GM23338 (cell line): ENCODE results near the gene DAPK3. TPM values are rescaled to one million over a fixed set of nuclear protein-coding genes. Genes with fewer than 3 reads are reported as not detected.

ENCODE experiments used
- ATAC-seq: fragments of 200-7000 bp; cut with Tn5 transposase; 3 replicates; pipeline ENCODE4 v1.9.1; 2020
- DNase-seq: peaks from one replicate; pipeline ENCODE4 v3.0.0-alpha.2; 2015; ENCODE audit warnings: low spot score
- H2AFZ ChIP-seq: fragments of 200-600 bp; sonication (generic); 2 replicates; pipeline ENCODE4 v1.8.0; 2016; ENCODE audit warnings: antibody characterized with exemption, mild to moderate bottlenecking, moderate library complexity
- H3F3A ChIP-seq: fragments of 200-600 bp; sonication (generic); replicated peaks from 2 replicates; pipeline ENCODE4 v1.8.0; 2017; ENCODE audit warnings: antibody characterized with exemption, mixed run types, low read depth
- H3K27ac ChIP-seq: fragments of 200-600 bp; sonication (generic); 2 replicates; pipeline ENCODE4 v1.6.1; 2016; ENCODE audit warnings: low read depth
- H3K27me3 ChIP-seq: fragments of 200-600 bp; sonication (generic); 2 replicates; pipeline ENCODE4 v1.8.0; 2016; ENCODE audit warnings: mild to moderate bottlenecking, mixed run types, moderate library complexity; ENCODE audit not compliant: insufficient read depth
- H3K36me3 ChIP-seq: fragments of 200-600 bp; sonication (generic); 2 replicates; pipeline ENCODE4 v1.8.0; 2016; ENCODE audit warnings: mild to moderate bottlenecking; ENCODE audit not compliant: insufficient read depth
- H3K4me1 ChIP-seq: fragments of 200-600 bp; sonication (generic); 2 replicates; pipeline ENCODE4 v1.8.0; 2016; ENCODE audit warnings: mild to moderate bottlenecking, moderate library complexity; ENCODE audit not compliant: insufficient read depth
- H3K4me2 ChIP-seq: fragments of 200-600 bp; sonication (generic); 2 replicates; pipeline ENCODE4 v1.7.1; 2017; ENCODE audit warnings: mixed run types
- H3K4me3 ChIP-seq: fragments of 200-600 bp; sonication (generic); 2 replicates; pipeline ENCODE4 v1.6.1; 2016; ENCODE audit warnings: mixed run types
- H3K79me2 ChIP-seq: fragments of 200-600 bp; sonication (generic); replicated peaks from 2 replicates; pipeline ENCODE4 v1.8.0; 2017; ENCODE audit warnings: mild to moderate bottlenecking; ENCODE audit not compliant: insufficient read depth
- H3K9me2 ChIP-seq: fragments of 200-600 bp; sonication (generic); 2 replicates; pipeline ENCODE4 v1.8.0; 2017; ENCODE audit not compliant: insufficient read depth
- H4K20me1 ChIP-seq: fragments of 200-600 bp; sonication (generic); replicated peaks from 2 replicates; pipeline ENCODE4 v1.8.0; 2017; ENCODE audit warnings: mild to moderate bottlenecking; ENCODE audit not compliant: insufficient read depth
- H3K27ac Mint-ChIP-seq: 2 replicates; pipeline ENCODE4 v1.8.0; 2020; ENCODE audit warnings: inconsistent platforms, mild to moderate bottlenecking, moderate library complexity, mixed read lengths
- H3K27me3 Mint-ChIP-seq: 3 replicates; pipeline ENCODE4 v1.8.0; 2022; ENCODE audit warnings: low read depth, mild to moderate bottlenecking, moderate library complexity, mixed read lengths, inconsistent platforms; ENCODE audit not compliant: insufficient read depth, poor library complexity
- H3K36me3 Mint-ChIP-seq: 3 replicates; pipeline ENCODE4 v1.8.0; 2021; ENCODE audit warnings: low read depth, mild to moderate bottlenecking, inconsistent platforms, moderate library complexity, mixed read lengths
- H3K4me1 Mint-ChIP-seq: 3 replicates; pipeline ENCODE4 v1.8.0; 2020; ENCODE audit warnings: mild to moderate bottlenecking, inconsistent platforms, mixed read lengths
- H3K4me3 Mint-ChIP-seq: 3 replicates; pipeline ENCODE4 v1.8.0; 2021; ENCODE audit warnings: moderate library complexity, mild to moderate bottlenecking, inconsistent platforms, mixed read lengths
- H3K9me3 Mint-ChIP-seq: 3 replicates; pipeline ENCODE4 v1.8.0; 2020; ENCODE audit warnings: moderate library complexity, mild to moderate bottlenecking, inconsistent platforms, mixed read lengths
- EZH2 ChIP-seq: fragments of 200-600 bp; sonication (generic); IDR thresholded peaks from one replicate; pipeline ENCODE4 v1.8.0; 2017; ENCODE audit warnings: antibody characterized with exemption, mild to moderate bottlenecking, low read depth; ENCODE audit not compliant: unreplicated experiment
- EZH2phosphoT487 ChIP-seq: fragments of 200-600 bp; sonication (generic); IDR thresholded peaks from one replicate; pipeline ENCODE4 v1.8.1; 2018; ENCODE audit warnings: antibody characterized with exemption; ENCODE audit not compliant: unreplicated experiment
- JUNB ChIP-seq: IDR thresholded peaks from one replicate; pipeline ENCODE4 v1.6.1; 2016; ENCODE audit warnings: antibody characterized with exemption; ENCODE audit not compliant: unreplicated experiment
- POLR2AphosphoS5 ChIP-seq: IDR thresholded peaks from 2 replicates; pipeline ENCODE4 v1.6.1; 2016; ENCODE audit warnings: antibody characterized with exemption, low read depth
- STAT1 ChIP-seq: IDR thresholded peaks from one replicate; pipeline ENCODE4 v1.6.1; 2016; ENCODE audit warnings: antibody characterized with exemption; ENCODE audit not compliant: unreplicated experiment
- ZNF114 ChIP-seq: fragments of 250-450 bp; sonication (Bioruptor Pico); IDR thresholded peaks from 2 replicates; pipeline ENCODE4 v1.5.0; 2020; ENCODE audit warnings: mild to moderate bottlenecking, moderate library complexity
- ZNF331 ChIP-seq: fragments of 250-450 bp; sonication (Bioruptor Pico); IDR thresholded peaks from 2 replicates; pipeline ENCODE4 v1.5.0; 2020; ENCODE audit warnings: low read depth, mild to moderate bottlenecking, moderate library complexity
- polyA plus RNA-seq: library from polyadenylated mRNA; unstranded; fragments of >200 nt; fragmentation: Nextera tagmentation; extraction: Ambion mirVana; gene quantifications from 2 replicates; pipeline ENCODE4 v1.2.1, GENCODE V29; 2016
- total RNA-seq: library from RNA; depleted of rRNA; stranded (reverse); fragments of >200 nt; shearing (Covaris generic); gene quantifications from 2 replicates; pipeline ENCODE4 v1.2.3, GENCODE V29; 2014
- TF ChIP-seq, protein P1 (sequence below), 2 experiments: fragments of 200-600 bp in 1 of 2; sonication (generic) in 1 of 2; conservative IDR thresholded peaks; 2 replicates each; pipeline versions ENCODE4 v1.5.1 to v1.6.1; 2016 to 2017; ENCODE audit warnings: antibody characterized with exemption in 2 of 2, low read depth in 2 of 2, mild to moderate bottlenecking in 2 of 2, moderate library complexity in 1 of 2
- TF ChIP-seq, protein P2 (sequence below): IDR thresholded peaks from 2 replicates; pipeline ENCODE4 v1.6.1; 2016; ENCODE audit warnings: antibody characterized with exemption
- TF ChIP-seq, protein P3 (sequence below): IDR thresholded peaks from one replicate; pipeline ENCODE4 v1.6.1; 2018; ENCODE audit warnings: antibody characterized with exemption; ENCODE audit not compliant: unreplicated experiment
- TF ChIP-seq, protein P4 (sequence below): fragments of 250-450 bp; sonication (Bioruptor Pico); IDR thresholded peaks from 2 replicates; pipeline ENCODE4 v1.5.0; 2020; ENCODE audit warnings: mild to moderate bottlenecking, moderate library complexity

DAPK3 gene
- total and polyA plus RNA-seq, 2 experiments from 2014 or later: 32.1 to 95.6 TPM

- peak overlapping the region; percentile 96 for H3K27ac Mint-ChIP-seq
- Histone ChIP-seq H3K4me2 (peak overlapping the region; percentile 92), H2AFZ (no peak overlapping the region), H3K27me3 (no peaks in the 10 kb centered on the region), H3K79me2 (peaks cover 50% of the 10 kb centered on the region), H3K9me2 (no peaks in the 10 kb centered on the region), H3K27ac (peak overlapping the region; percentile 93), H4K20me1 (peaks cover 33% of the 10 kb centered on the region), H3K4me1 (peaks cover 15% of the 10 kb centered on the region), H3F3A (peaks cover 40% of the 10 kb centered on the region), H3K4me3 (peak overlapping the region; percentile 93), H3K36me3 (peaks cover 9% of the 10 kb centered on the region; the same call in 1 of the 2 replicates)
- H3K4me1 Mint-ChIP-seq: peaks cover 28% of the 10 kb centered on the region
- DNase-seq (peak; percentile 62), ATAC-seq (peak; percentile 1; the same call in 2 of the 3 replicates)
- peaks cover 26% of the 10 kb centered on the region for H3K27me3 Mint-ChIP-seq
- TF ChIP-seq, protein P1, sequence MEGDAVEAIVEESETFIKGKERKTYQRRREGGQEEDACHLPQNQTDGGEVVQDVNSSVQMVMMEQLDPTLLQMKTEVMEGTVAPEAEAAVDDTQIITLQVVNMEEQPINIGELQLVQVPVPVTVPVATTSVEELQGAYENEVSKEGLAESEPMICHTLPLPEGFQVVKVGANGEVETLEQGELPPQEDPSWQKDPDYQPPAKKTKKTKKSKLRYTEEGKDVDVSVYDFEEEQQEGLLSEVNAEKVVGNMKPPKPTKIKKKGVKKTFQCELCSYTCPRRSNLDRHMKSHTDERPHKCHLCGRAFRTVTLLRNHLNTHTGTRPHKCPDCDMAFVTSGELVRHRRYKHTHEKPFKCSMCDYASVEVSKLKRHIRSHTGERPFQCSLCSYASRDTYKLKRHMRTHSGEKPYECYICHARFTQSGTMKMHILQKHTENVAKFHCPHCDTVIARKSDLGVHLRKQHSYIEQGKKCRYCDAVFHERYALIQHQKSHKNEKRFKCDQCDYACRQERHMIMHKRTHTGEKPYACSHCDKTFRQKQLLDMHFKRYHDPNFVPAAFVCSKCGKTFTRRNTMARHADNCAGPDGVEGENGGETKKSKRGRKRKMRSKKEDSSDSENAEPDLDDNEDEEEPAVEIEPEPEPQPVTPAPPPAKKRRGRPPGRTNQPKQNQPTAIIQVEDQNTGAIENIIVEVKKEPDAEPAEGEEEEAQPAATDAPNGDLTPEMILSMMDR (conservative IDR thresholded peaks at IDR 0.05; ENCODE audit: low read depth in 2 of 2): no peak
- no peak for TF ChIP-seq ZNF331
- TF ChIP-seq EZH2: no peak
- TF ChIP-seq, protein P2, sequence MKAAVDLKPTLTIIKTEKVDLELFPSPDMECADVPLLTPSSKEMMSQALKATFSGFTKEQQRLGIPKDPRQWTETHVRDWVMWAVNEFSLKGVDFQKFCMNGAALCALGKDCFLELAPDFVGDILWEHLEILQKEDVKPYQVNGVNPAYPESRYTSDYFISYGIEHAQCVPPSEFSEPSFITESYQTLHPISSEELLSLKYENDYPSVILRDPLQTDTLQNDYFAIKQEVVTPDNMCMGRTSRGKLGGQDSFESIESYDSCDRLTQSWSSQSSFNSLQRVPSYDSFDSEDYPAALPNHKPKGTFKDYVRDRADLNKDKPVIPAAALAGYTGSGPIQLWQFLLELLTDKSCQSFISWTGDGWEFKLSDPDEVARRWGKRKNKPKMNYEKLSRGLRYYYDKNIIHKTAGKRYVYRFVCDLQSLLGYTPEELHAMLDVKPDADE: no peak
- TF ChIP-seq ZNF114 (CRISPR knock-in tag): no peak
- TF ChIP-seq, protein P3, sequence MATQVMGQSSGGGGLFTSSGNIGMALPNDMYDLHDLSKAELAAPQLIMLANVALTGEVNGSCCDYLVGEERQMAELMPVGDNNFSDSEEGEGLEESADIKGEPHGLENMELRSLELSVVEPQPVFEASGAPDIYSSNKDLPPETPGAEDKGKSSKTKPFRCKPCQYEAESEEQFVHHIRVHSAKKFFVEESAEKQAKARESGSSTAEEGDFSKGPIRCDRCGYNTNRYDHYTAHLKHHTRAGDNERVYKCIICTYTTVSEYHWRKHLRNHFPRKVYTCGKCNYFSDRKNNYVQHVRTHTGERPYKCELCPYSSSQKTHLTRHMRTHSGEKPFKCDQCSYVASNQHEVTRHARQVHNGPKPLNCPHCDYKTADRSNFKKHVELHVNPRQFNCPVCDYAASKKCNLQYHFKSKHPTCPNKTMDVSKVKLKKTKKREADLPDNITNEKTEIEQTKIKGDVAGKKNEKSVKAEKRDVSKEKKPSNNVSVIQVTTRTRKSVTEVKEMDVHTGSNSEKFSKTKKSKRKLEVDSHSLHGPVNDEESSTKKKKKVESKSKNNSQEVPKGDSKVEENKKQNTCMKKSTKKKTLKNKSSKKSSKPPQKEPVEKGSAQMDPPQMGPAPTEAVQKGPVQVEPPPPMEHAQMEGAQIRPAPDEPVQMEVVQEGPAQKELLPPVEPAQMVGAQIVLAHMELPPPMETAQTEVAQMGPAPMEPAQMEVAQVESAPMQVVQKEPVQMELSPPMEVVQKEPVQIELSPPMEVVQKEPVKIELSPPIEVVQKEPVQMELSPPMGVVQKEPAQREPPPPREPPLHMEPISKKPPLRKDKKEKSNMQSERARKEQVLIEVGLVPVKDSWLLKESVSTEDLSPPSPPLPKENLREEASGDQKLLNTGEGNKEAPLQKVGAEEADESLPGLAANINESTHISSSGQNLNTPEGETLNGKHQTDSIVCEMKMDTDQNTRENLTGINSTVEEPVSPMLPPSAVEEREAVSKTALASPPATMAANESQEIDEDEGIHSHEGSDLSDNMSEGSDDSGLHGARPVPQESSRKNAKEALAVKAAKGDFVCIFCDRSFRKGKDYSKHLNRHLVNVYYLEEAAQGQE: no peak
- no peak for TF ChIP-seq EZH2phosphoT487
- TF ChIP-seq, protein P4, sequence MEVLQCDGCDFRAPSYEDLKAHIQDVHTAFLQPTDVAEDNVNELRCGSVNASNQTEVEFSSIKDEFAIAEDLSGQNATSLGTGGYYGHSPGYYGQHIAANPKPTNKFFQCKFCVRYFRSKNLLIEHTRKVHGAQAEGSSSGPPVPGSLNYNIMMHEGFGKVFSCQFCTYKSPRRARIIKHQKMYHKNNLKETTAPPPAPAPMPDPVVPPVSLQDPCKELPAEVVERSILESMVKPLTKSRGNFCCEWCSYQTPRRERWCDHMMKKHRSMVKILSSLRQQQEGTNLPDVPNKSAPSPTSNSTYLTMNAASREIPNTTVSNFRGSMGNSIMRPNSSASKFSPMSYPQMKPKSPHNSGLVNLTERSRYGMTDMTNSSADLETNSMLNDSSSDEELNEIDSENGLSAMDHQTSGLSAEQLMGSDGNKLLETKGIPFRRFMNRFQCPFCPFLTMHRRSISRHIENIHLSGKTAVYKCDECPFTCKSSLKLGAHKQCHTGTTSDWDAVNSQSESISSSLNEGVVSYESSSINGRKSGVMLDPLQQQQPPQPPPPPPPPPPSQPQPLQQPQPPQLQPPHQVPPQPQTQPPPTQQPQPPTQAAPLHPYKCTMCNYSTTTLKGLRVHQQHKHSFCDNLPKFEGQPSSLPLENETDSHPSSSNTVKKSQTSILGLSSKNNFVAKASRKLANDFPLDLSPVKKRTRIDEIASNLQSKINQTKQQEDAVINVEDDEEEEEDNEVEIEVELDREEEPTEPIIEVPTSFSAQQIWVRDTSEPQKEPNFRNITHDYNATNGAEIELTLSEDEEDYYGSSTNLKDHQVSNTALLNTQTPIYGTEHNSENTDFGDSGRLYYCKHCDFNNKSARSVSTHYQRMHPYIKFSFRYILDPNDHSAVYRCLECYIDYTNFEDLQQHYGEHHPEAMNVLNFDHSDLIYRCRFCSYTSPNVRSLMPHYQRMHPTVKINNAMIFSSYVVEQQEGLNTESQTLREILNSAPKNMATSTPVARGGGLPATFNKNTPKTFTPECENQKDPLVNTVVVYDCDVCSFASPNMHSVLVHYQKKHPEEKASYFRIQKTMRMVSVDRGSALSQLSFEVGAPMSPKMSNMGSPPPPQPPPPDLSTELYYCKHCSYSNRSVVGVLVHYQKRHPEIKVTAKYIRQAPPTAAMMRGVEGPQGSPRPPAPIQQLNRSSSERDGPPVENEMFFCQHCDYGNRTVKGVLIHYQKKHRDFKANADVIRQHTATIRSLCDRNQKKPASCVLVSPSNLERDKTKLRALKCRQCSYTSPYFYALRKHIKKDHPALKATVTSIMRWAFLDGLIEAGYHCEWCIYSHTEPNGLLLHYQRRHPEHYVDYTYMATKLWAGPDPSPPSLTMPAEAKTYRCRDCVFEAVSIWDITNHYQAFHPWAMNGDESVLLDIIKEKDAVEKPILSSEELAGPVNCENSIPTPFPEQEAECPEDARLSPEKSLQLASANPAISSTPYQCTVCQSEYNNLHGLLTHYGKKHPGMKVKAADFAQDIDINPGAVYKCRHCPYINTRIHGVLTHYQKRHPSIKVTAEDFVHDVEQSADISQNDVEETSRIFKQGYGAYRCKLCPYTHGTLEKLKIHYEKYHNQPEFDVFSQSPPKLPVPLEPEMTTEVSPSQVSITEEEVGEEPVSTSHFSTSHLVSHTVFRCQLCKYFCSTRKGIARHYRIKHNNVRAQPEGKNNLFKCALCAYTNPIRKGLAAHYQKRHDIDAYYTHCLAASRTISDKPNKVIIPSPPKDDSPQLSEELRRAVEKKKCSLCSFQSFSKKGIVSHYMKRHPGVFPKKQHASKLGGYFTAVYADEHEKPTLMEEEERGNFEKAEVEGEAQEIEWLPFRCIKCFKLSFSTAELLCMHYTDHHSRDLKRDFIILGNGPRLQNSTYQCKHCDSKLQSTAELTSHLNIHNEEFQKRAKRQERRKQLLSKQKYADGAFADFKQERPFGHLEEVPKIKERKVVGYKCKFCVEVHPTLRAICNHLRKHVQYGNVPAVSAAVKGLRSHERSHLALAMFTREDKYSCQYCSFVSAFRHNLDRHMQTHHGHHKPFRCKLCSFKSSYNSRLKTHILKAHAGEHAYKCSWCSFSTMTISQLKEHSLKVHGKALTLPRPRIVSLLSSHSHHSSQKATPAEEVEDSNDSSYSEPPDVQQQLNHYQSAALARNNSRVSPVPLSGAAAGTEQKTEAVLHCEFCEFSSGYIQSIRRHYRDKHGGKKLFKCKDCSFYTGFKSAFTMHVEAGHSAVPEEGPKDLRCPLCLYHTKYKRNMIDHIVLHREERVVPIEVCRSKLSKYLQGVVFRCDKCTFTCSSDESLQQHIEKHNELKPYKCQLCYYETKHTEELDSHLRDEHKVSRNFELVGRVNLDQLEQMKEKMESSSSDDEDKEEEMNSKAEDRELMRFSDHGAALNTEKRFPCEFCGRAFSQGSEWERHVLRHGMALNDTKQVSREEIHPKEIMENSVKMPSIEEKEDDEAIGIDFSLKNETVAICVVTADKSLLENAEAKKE (CRISPR knock-in tag): no peak
- no peak for TF ChIP-seq JUNB
- no peak for TF ChIP-seq POLR2AphosphoS5
- no peak for TF ChIP-seq STAT1
- H3K36me3 Mint-ChIP-seq: peaks cover 55% of the 10 kb centered on the region
- H3K9me3 Mint-ChIP-seq: no peaks in the 10 kb centered on the region; the same call in 2 of the 3 replicates
- peak overlapping the region; percentile 94 for H3K4me3 Mint-ChIP-seq
Observed at GRCh38 chr19:3969435-3970312, 1.2 kb downstream of the DAPK3 start.
